GM18526 (cell line): Measurements from ENCODE around the gene PIH1D2.

Experiments used
- POLR2A ChIP-seq: IDR thresholded peaks from 3 replicates; pipeline ENCODE4 v1.6.1; 2011; ENCODE audit not compliant: insufficient read length; ENCODE audit errors: extremely low read depth

PIH1D2 gene

GRCh38 chr11:112073941-112074811 is at the start of gene PIH1D2, which contains the start of gene NKAPD1:
Gene PIH1D2 (minus strand): TSS chr11:112074017. CDS start chr11:112073174, 843 bp downstream.
Gene NKAPD1 (plus strand): TSS chr11:112074299. CDS start chr11:112075575, 1,276 bp downstream.
- peak; percentile 53 for TF ChIP-seq POLR2A

- no peak for TF ChIP-seq POLR2A
These were observed 49.3 kb upstream of the PIH1D2 start for GRCh38 chr11:112123129-112123528.

GRCh38 chr11:112121981-112122615 is 48.3 kb upstream of the PIH1D2 start:
- no peak for TF ChIP-seq POLR2A

- TF ChIP-seq POLR2A = no peak
These were observed 44.4 kb upstream of the PIH1D2 start for GRCh38 chr11:112118176-112118575.

DNA sequence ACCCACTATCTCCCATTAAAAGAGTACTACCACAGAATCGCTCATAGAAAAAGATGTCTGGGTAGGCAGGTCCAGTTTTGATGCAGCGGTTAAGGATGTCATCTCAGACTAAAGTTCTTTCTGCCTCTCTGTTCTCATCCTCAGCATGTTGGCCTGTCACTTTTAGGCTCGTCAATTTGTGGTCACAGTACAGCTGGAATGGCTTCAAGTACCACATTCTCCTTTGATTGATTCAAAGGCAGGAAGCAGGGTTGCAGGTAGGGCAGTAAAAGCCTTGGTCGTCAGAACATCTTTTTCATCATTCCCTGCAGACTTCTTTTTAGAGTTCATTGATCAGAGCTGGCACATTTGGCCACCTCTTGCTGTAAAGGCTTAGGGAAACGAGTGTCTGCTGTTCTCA is 41.6 kb upstream of the PIH1D2 start:
- TF ChIP-seq POLR2A = no peak

DNA sequence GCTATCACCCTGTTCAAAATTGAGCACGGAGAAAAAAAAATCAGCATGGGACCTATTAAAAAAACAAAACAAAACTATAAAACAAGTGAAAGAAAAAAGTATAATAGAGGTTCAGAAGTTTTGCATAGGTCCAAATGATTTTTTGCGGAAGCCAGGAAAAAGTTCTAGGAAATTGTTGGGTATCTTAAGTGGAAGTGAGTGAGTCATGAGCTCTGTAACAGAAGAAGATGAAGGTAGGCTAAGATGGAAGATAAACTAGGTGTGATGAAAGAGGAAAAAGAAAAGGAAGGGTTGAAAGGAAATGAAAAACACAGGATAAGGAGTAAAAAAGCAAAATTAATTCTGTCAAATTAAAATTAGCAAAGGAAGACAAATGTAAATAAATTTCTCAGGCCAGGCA is 40.6 kb upstream of the PIH1D2 start:
- TF ChIP-seq POLR2A = no peak

- no peak for TF ChIP-seq POLR2A
These were observed 40.0 kb upstream of the PIH1D2 start for GRCh38 chr11:112113539-112114457.

GRCh38 chr11:112106070-112106469 is 32.3 kb upstream of the PIH1D2 start:
- TF ChIP-seq POLR2A = no peak

- no peak for TF ChIP-seq POLR2A
These were observed 29.6 kb upstream of the PIH1D2 start for GRCh38 chr11:112103446-112103845.

GRCh38 chr11:112100462-112100861 is 26.6 kb upstream of the PIH1D2 start:
- no peak for TF ChIP-seq POLR2A

GRCh38 chr11:112097734-112098528 is 24.1 kb upstream of the PIH1D2 start:
- no peak for TF ChIP-seq POLR2A

GRCh38 chr11:112096194-112096593 is 22.4 kb upstream of the PIH1D2 start:
- TF ChIP-seq POLR2A = no peak

DNA sequence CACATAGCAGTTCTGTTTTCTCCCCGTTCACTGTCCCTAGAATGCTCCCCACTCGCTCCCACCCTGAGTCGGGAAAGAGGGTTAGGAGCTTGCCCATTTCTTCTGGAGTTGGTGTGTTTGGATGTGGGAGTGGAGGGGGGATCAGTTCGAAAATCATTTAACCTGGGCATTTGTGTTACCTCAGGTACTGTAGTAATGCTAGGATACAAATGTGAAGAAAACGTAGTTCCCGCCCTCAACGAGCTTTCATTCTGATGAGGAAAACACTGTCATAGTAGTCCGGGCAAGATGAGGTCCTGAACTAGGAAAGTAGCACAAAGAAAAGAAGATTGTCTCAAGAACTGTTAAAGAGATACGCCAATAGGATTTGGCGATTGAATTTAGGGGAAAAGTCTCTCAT is 13.4 kb upstream of the PIH1D2 start:
- TF ChIP-seq POLR2A = no peak

DNA sequence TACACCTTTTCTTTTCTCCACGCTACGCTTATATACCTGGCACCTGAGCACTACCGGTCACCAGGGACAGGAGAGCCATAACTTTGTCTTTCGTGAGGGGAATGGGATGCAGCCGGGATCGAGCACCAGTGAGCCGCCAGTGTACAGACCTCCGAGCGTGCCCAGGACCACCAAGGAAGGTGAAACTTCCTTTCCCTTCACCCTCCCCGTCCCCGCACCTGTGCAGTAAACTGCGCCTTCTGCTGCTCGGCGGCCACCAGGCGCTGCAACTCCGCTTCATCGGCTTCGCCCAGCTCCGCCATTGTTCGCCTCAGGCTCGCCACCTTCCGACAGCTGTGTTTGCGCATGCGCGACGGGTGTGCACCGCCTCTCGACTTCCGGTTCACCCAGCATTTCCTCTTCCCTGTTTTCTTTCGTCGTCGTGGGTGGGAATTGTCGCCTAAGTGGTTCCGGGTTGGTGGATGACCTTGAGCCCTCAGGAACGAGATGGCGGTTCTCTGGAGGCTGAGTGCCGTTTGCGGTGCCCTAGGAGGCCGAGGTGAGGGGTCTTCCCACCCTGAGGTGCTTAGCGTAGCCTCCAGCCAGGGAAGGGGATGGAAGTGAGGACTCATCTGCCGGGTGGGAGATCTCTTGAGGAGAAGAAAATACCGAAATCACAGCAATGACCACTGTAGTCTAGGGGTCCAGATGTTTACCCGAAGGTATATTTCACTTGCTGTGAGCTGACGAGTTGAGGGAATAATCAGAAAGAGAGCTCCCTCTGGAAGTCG is 12.8 kb upstream of the PIH1D2 start, which contains the start of the genes SDHD and TIMM8B:
Gene SDHD, plus strand, starts transcription at position 452 of the 770 bp plus-strand sequence. Its CDS starts 35 bp downstream, at position 487.
Gene TIMM8B, minus strand, starts transcription at position 335 of the 770 bp plus-strand sequence. Its CDS starts 33 bp downstream, at position 302.
- TF ChIP-seq POLR2A = peak; percentile 89
